ENCODE measurements around the gene FHL5. TPM values are rescaled to one million over a fixed set of nuclear protein-coding genes. Genes with fewer than 3 reads are reported as not detected.

Gene FHL5
- total RNA-seq, 1 donor from 2014 or later = not detected

GRCh38 chr6:96657344-96657743 lies 94.4 kb downstream of the FHL5 start:
- Mint-ChIP-seq H3K36me3 (ENCODE audit: insufficient read depth) (no peaks in the 10 kb centered on the region), H3K27me3 (no peaks in the 10 kb centered on the region), H3K4me1 (ENCODE audit: low read depth) (no peaks in the 10 kb centered on the region), H3K27ac (no peak overlapping the region), H3K4me3 (ENCODE audit: low read depth) (no peak overlapping the region), H3K9me3 (ENCODE audit: low read depth) (peaks cover 12% of the 10 kb centered on the region)
- TF ChIP-seq CTCF (IDR thresholded peaks at IDR 0.05; ENCODE audit: unreplicated experiment) = no peak
- no peak for DNase-seq (ENCODE audit: low spot score, unreplicated experiment)

DNA sequence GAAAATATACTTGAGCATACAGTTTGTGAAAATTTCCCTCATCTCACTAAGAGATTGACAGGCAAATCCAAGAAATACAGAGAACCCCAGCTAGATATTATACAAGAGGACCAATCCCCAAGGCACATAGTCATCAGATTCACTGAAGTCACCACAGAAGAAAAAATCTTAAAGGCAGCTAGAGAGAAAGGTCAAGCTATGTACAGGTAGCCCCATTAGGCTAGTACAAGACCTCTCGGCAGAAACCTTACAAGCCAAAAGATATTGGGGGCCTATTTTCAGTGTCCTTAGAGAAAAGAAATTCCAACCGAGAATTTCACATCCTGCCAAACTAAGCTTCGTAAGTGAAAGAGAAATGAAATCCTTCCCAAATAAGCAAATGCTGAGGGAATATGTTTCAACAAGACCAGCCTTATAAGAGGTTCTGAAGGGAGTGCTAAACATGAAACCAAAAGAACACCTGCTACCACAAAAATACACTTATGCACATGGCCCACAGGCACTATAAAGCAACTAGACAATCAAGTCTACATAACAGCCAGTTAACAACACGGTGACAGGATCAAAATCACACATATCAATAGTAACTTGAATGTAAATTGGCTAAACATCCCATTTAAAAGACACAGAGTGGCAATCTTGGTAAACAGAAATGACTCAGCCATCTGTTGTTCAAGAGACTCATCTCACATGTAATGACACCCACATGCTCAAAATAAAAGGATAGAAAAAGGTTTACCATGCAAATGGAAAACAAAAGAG lies 96.3 kb downstream of the FHL5 start:
- Mint-ChIP-seq H3K4me1 (ENCODE audit: low read depth) (no peaks in the 10 kb centered on the region), H3K9me3 (ENCODE audit: low read depth) (peaks cover 15% of the 10 kb centered on the region), H3K4me3 (ENCODE audit: low read depth) (no peak overlapping the region), H3K27me3 (no peaks in the 10 kb centered on the region), H3K36me3 (ENCODE audit: insufficient read depth) (no peaks in the 10 kb centered on the region), H3K27ac (no peak overlapping the region)
- no peak for TF ChIP-seq CTCF (IDR thresholded peaks at IDR 0.05; ENCODE audit: unreplicated experiment)
- no peak for DNase-seq (ENCODE audit: low spot score, unreplicated experiment)

Other genes with a start within 250 kb of the FHL5 start
- 20.7 and 22.9 TPM in 2 replicates for gene UFL1, start 41.3 kb upstream of the FHL5 start, total RNA-seq